IgD-negative memory B cell (primary cell): ENCODE results near the gene PPFIBP2. TPM values are rescaled to one million over a fixed set of nuclear protein-coding genes. Genes with fewer than 3 reads are reported as not detected.

Source experiments
- H3K27ac Mint-ChIP-seq, 3 donors: one replicate each; pipeline ENCODE4 v1.8.0; 2020 to 2022; ENCODE audit warnings: mild to moderate bottlenecking in 3 of 3, mixed read lengths in 3 of 3, moderate library complexity in 1 of 3
- H3K27me3 Mint-ChIP-seq: one replicate; pipeline ENCODE4 v1.8.0; 2021; ENCODE audit warnings: mixed read lengths
- H3K36me3 Mint-ChIP-seq: one replicate; pipeline ENCODE4 v1.8.0; 2020; ENCODE audit warnings: mild to moderate bottlenecking, mixed read lengths
- H3K4me1 Mint-ChIP-seq, 3 donors: one replicate each; pipeline ENCODE4 v1.8.0; 2020 to 2022; ENCODE audit warnings: mixed read lengths in 3 of 3, mild to moderate bottlenecking in 1 of 3
- H3K4me3 Mint-ChIP-seq, 4 donors: one replicate each; pipeline ENCODE4 v1.8.0; 2020 to 2022; ENCODE audit warnings: mild to moderate bottlenecking in 4 of 4, mixed read lengths in 4 of 4, moderate library complexity in 3 of 4
- H3K9me3 Mint-ChIP-seq, 3 donors: one replicate each; pipeline ENCODE4 v1.8.0; 2020 to 2021; ENCODE audit warnings: mixed read lengths in 3 of 3, mild to moderate bottlenecking in 1 of 3
- polyA plus RNA-seq: library from polyadenylated mRNA; unstranded; fragments of 300-500 nt; fragmentation: Illumina TruSeq; gene quantifications from one replicate; pipeline ENCODE4 v1.2.3, GENCODE V29; 2021

PPFIBP2 gene
- polyA plus RNA-seq, 1 donor from 2014 or later: 29.1 TPM

- Mint-ChIP-seq H3K27ac (no peak overlapping the region), H3K27me3 (no peaks in the 10 kb centered on the region), H3K36me3 (peaks cover 2% of the 10 kb centered on the region), H3K4me3 (no peak overlapping the region), H3K9me3 (no peaks in the 10 kb centered on the region), H3K4me1 (peaks cover 20 to 25% (median 24%) of the 10 kb centered on the region in 3 donors)
Observed at GRCh38 chr11:7579361-7579791, 65.6 kb downstream of the PPFIBP2 start.

- Mint-ChIP-seq H3K4me3 (no peak overlapping the region), H3K4me1 (peaks cover 12 to 23% (median 21%) of the 10 kb centered on the region in 3 donors), H3K27ac (no peak overlapping the region), H3K27me3 (no peaks in the 10 kb centered on the region), H3K36me3 (no peaks in the 10 kb centered on the region), H3K9me3 (no peaks in the 10 kb centered on the region)
Observed at GRCh38 chr11:7581021-7581590, 67.3 kb downstream of the PPFIBP2 start.

- H3K27me3 Mint-ChIP-seq: no peaks in the 10 kb centered on the region
- no peaks in the 10 kb centered on the region for H3K36me3 Mint-ChIP-seq
- H3K9me3 Mint-ChIP-seq: no peaks in the 10 kb centered on the region
- no peak overlapping the region for H3K27ac Mint-ChIP-seq
- peaks cover 8 to 21% (median 18%) of the 10 kb centered on the region in 3 donors for H3K4me1 Mint-ChIP-seq
- H3K4me3 Mint-ChIP-seq: no peak overlapping the region
Observed at GRCh38 chr11:7582338-7582985, 68.7 kb downstream of the PPFIBP2 start.

GRCh38 chr11:7583248-7583647, 69.4 kb downstream of the PPFIBP2 start:
- Mint-ChIP-seq H3K4me3 (no peak overlapping the region), H3K4me1 (peaks cover 2 to 15% (median 15%) of the 10 kb centered on the region in 3 donors), H3K27ac (no peak overlapping the region), H3K27me3 (no peaks in the 10 kb centered on the region), H3K9me3 (no peaks in the 10 kb centered on the region), H3K36me3 (no peaks in the 10 kb centered on the region)

- Mint-ChIP-seq H3K36me3 (peaks cover 3% of the 10 kb centered on the region), H3K27ac (no peak overlapping the region), H3K4me3 (no peak overlapping the region), H3K27me3 (no peaks in the 10 kb centered on the region), H3K4me1 (peaks cover 1 to 15% (median 8%) of the 10 kb centered on the region in 3 donors), H3K9me3 (no peaks in the 10 kb centered on the region)
Observed at GRCh38 chr11:7584910-7585309, 71.1 kb downstream of the PPFIBP2 start.

- Mint-ChIP-seq H3K4me1 (peaks cover 5 to 15% (median 7%) of the 10 kb centered on the region in 3 donors), H3K27ac (no peak overlapping the region), H3K36me3 (peaks cover 5% of the 10 kb centered on the region), H3K4me3 (no peak overlapping the region), H3K9me3 (no peaks in the 10 kb centered on the region), H3K27me3 (no peaks in the 10 kb centered on the region)
Observed at GRCh38 chr11:7585816-7586215, 72.0 kb downstream of the PPFIBP2 start.

- Mint-ChIP-seq H3K36me3 (peaks cover 5% of the 10 kb centered on the region), H3K27me3 (no peaks in the 10 kb centered on the region), H3K27ac (no peak overlapping the region), H3K4me3 (no peak overlapping the region), H3K9me3 (no peaks in the 10 kb centered on the region), H3K4me1 (peaks cover 5 to 15% (median 8%) of the 10 kb centered on the region in 3 donors)
Observed at GRCh38 chr11:7586376-7586775, 72.6 kb downstream of the PPFIBP2 start.

GRCh38 chr11:7587712-7588111, 73.9 kb downstream of the PPFIBP2 start:
- no peak overlapping the region for H3K27ac Mint-ChIP-seq
- H3K9me3 Mint-ChIP-seq: no peaks in the 10 kb centered on the region
- H3K36me3 Mint-ChIP-seq: peaks cover 5% of the 10 kb centered on the region
- no peaks in the 10 kb centered on the region for H3K27me3 Mint-ChIP-seq
- H3K4me3 Mint-ChIP-seq: peak overlapping the region in 1 of 4 donors; percentile 52
- peaks cover 8 to 21% (median 14%) of the 10 kb centered on the region in 3 donors for H3K4me1 Mint-ChIP-seq

- Mint-ChIP-seq H3K27ac (no peak overlapping the region), H3K36me3 (peaks cover 8% of the 10 kb centered on the region), H3K4me1 (peaks cover 0 to 20% (median 8%) of the 10 kb centered on the region in 3 donors), H3K9me3 (no peaks in the 10 kb centered on the region), H3K27me3 (no peaks in the 10 kb centered on the region), H3K4me3 (no peak overlapping the region)
Observed at GRCh38 chr11:7589861-7590260, 76.1 kb downstream of the PPFIBP2 start.

GRCh38 chr11:7590529-7590928, 76.7 kb downstream of the PPFIBP2 start:
- peaks cover 0 to 20% (median 8%) of the 10 kb centered on the region in 3 donors for H3K4me1 Mint-ChIP-seq
- H3K27ac Mint-ChIP-seq: no peak overlapping the region
- no peaks in the 10 kb centered on the region for H3K9me3 Mint-ChIP-seq
- H3K27me3 Mint-ChIP-seq: no peaks in the 10 kb centered on the region
- peaks cover 8% of the 10 kb centered on the region for H3K36me3 Mint-ChIP-seq
- H3K4me3 Mint-ChIP-seq: peak overlapping the region in 1 of 4 donors; percentile 20

- peak overlapping the region in 1 of 4 donors; percentile 25 for H3K4me3 Mint-ChIP-seq
- H3K27ac Mint-ChIP-seq: peak overlapping the region in 1 of 3 donors; percentile 34
- peaks cover 8% of the 10 kb centered on the region for H3K36me3 Mint-ChIP-seq
- no peaks in the 10 kb centered on the region for H3K27me3 Mint-ChIP-seq
- H3K4me1 Mint-ChIP-seq: peaks cover 0 to 20% (median 8%) of the 10 kb centered on the region in 3 donors
- H3K9me3 Mint-ChIP-seq: no peaks in the 10 kb centered on the region
Observed at GRCh38 chr11:7591107-7591894, 77.5 kb downstream of the PPFIBP2 start.

GRCh38 chr11:7591987-7592386, 78.2 kb downstream of the PPFIBP2 start:
- Mint-ChIP-seq H3K27me3 (no peaks in the 10 kb centered on the region), H3K9me3 (no peaks in the 10 kb centered on the region), H3K4me3 (peak overlapping the region in 2 of 4 donors; percentile 25 to 39), H3K27ac (peak overlapping the region in 1 of 3 donors; percentile 34), H3K4me1 (peaks cover 0 to 21% (median 8%) of the 10 kb centered on the region in 3 donors), H3K36me3 (peaks cover 10% of the 10 kb centered on the region)

- Mint-ChIP-seq H3K27me3 (no peaks in the 10 kb centered on the region), H3K27ac (peak overlapping the region in 1 of 3 donors; percentile 51), H3K9me3 (no peaks in the 10 kb centered on the region), H3K4me3 (peak overlapping the region in 2 of 4 donors; percentile 70 to 72), H3K4me1 (peaks cover 0 to 19% (median 8%) of the 10 kb centered on the region in 3 donors), H3K36me3 (peaks cover 13% of the 10 kb centered on the region)
Observed at GRCh38 chr11:7592711-7593110, 78.9 kb downstream of the PPFIBP2 start.

- peaks cover 15% of the 10 kb centered on the region for H3K36me3 Mint-ChIP-seq
- peak overlapping the region in 1 of 3 donors; percentile 51 for H3K27ac Mint-ChIP-seq
- no peaks in the 10 kb centered on the region for H3K27me3 Mint-ChIP-seq
- no peaks in the 10 kb centered on the region for H3K9me3 Mint-ChIP-seq
- no peak overlapping the region for H3K4me3 Mint-ChIP-seq
- peaks cover 0 to 19% (median 8%) of the 10 kb centered on the region in 3 donors for H3K4me1 Mint-ChIP-seq
Observed at GRCh38 chr11:7593481-7593880, 79.7 kb downstream of the PPFIBP2 start.
